Posterior vena cava (tissue), 2 donors: ENCODE data around the gene ZFPM1. TPM values are rescaled to one million over a fixed set of nuclear protein-coding genes. Genes with fewer than 3 reads are reported as not detected.

Source experiments
- DNase-seq: peaks from one replicate; pipeline ENCODE4 v3.0.0-alpha.2; 2020; ENCODE audit warnings: low spot score
- intact Hi-C, 2 donors: fragments of 100-400 bp; cut with DNase I; formaldehyde crosslinking; loops; one replicate each; pipeline versions ENCODE4 v1.14.1 to v1.14.2; 2022 to 2023
- total RNA-seq, 2 donors: library from RNA; stranded (reverse); fragmentation: NEBNext Ultra II Directional; extraction: Animal tissue kit (Norgen Biotek cat#: 25700); gene quantifications; one replicate each; pipeline ENCODE4 v1.2.1, GENCODE V29; 2021
- donor health status: DM: yes; HTN: yes; CAD: no.
- donor health status: DM: yes; HTN: yes; CAD: no.

ZFPM1 gene
- total RNA-seq, 2 donors from 2014 or later = 4.0 to 4.3 TPM

- no peak for DNase-seq
- intact Hi-C loops = loop anchor here (5.0 kb wide), 2 partner anchors 86 to 91 kb away; no protein-coding TSS in a partner anchor
Measured at GRCh38 chr16:88527937-88528743, 75.1 kb downstream of the ZFPM1 start.

GRCh38 chr16:88528902-88529318 lies 75.8 kb downstream of the ZFPM1 start:
- intact Hi-C loops = loop anchor here (5.0 kb wide), 2 partner anchors 87 to 92 kb away; no protein-coding TSS in a partner anchor
- no peak for DNase-seq

- intact Hi-C loops = loop anchor here (5.0 kb wide), 2 partner anchors 87 to 92 kb away; no protein-coding TSS in a partner anchor
- no peak for DNase-seq
Measured at GRCh38 chr16:88529596-88529995, 76.5 kb downstream of the ZFPM1 start.

GRCh38 chr16:88530051-88530857 lies 77.2 kb downstream of the ZFPM1 start:
- DNase-seq = no peak
- intact Hi-C loops = no loop called here

- intact Hi-C loops = no loop called here
- DNase-seq = no peak
Measured at GRCh38 chr16:88530858-88531203, 77.8 kb downstream of the ZFPM1 start.

GRCh38 chr16:88531346-88531745 lies 78.3 kb downstream of the ZFPM1 start:
- no peak for DNase-seq
- intact Hi-C loops = no loop called here

GRCh38 chr16:88531931-88532433 lies 78.9 kb downstream of the ZFPM1 start:
- no peak for DNase-seq
- intact Hi-C loops = no loop called here

GRCh38 chr16:88532434-88533241 lies 79.6 kb downstream of the ZFPM1 start:
- no peak for DNase-seq
- intact Hi-C loops = no loop called here

GRCh38 chr16:88533381-88533917 lies 80.4 kb downstream of the ZFPM1 start:
- intact Hi-C loops = no loop called here
- no peak for DNase-seq

GRCh38 chr16:88533932-88534637 lies 81.0 kb downstream of the ZFPM1 start:
- intact Hi-C loops = no loop called here
- peak; percentile 93 for DNase-seq

- no peak for DNase-seq
- intact Hi-C loops = no loop called here
Measured at GRCh38 chr16:88534638-88535190, 81.6 kb downstream of the ZFPM1 start.

GRCh38 chr16:88535191-88535856 lies 82.2 kb downstream of the ZFPM1 start:
- DNase-seq = no peak
- intact Hi-C loops = no loop called here

- intact Hi-C loops = no loop called here
- DNase-seq = no peak
Measured at GRCh38 chr16:88535857-88536222, 82.8 kb downstream of the ZFPM1 start.

GRCh38 chr16:88536510-88536909 lies 83.4 kb downstream of the ZFPM1 start:
- intact Hi-C loops = no loop called here
- no peak for DNase-seq

- no peak for DNase-seq
- intact Hi-C loops = no loop called here
Measured at GRCh38 chr16:88536971-88537751, 84.1 kb downstream of the ZFPM1 start.

GRCh38 chr16:88537859-88538258 lies 84.8 kb downstream of the ZFPM1 start:
- DNase-seq = no peak
- intact Hi-C loops = no loop called here
